T-helper 2 cell treated with Interferon-gamma antibody and Interleukin-4, amounts not matched to agents 5 μg/mL and 100 μg/mL, for 36 hours (primary cell): ENCODE data around the gene WASF3.

ENCODE experiments used
- DNase-seq: peaks from one replicate; pipeline ENCODE4 v3.0.0; 2021; ENCODE audit warnings: low spot score
- H3K27ac Mint-ChIP-seq: one replicate; pipeline ENCODE4 v1.8.0; 2021; ENCODE audit warnings: mild to moderate bottlenecking, mixed read lengths
- H3K27me3 Mint-ChIP-seq: one replicate; pipeline ENCODE4 v1.8.0; 2021; ENCODE audit warnings: low read depth, mixed read lengths
- H3K36me3 Mint-ChIP-seq: one replicate; pipeline ENCODE4 v1.8.0; 2021; ENCODE audit warnings: low read depth, mixed read lengths
- H3K4me1 Mint-ChIP-seq: one replicate; pipeline ENCODE4 v1.8.0; 2021; ENCODE audit warnings: low read depth, mixed read lengths
- H3K4me3 Mint-ChIP-seq: one replicate; pipeline ENCODE4 v1.8.0; 2022; ENCODE audit warnings: mild to moderate bottlenecking, moderate library complexity, mixed read lengths
- H3K9me3 Mint-ChIP-seq: one replicate; pipeline ENCODE4 v1.8.0; 2021; ENCODE audit warnings: mixed read lengths

Gene WASF3

GRCh38 chr13:26557393-26558073 lies at the start of gene WASF3:
TSS of gene WASF3 (plus strand) at chr13:26557683. CDS start at chr13:26642271, 84,588 bp downstream.
- peak; percentile 58 for DNase-seq
- H3K36me3 Mint-ChIP-seq, result no peaks in the 10 kb centered on the region
- H3K4me1 Mint-ChIP-seq, result peaks cover 3% of the 10 kb centered on the region
- no peaks in the 10 kb centered on the region for H3K9me3 Mint-ChIP-seq
- H3K4me3 Mint-ChIP-seq, result peak within 1 kb of the TSS; percentile 53
- no peak within 1 kb of the TSS for H3K27ac Mint-ChIP-seq
- H3K27me3 Mint-ChIP-seq, result peaks cover 39% of the 10 kb centered on the region

GRCh38 chr13:26508885-26509284 lies 48.6 kb upstream of the WASF3 start:
- DNase-seq, result no peak
- H3K4me1 Mint-ChIP-seq, result no peaks in the 10 kb centered on the region
- H3K27me3 Mint-ChIP-seq, result no peaks in the 10 kb centered on the region
- no peaks in the 10 kb centered on the region for H3K36me3 Mint-ChIP-seq
- H3K9me3 Mint-ChIP-seq, result peaks cover 13% of the 10 kb centered on the region
- H3K4me3 Mint-ChIP-seq, result no peak overlapping the region
- no peak overlapping the region for H3K27ac Mint-ChIP-seq

- no peak for DNase-seq
- Mint-ChIP-seq H3K4me3 (no peak overlapping the region), H3K27ac (no peak overlapping the region), H3K36me3 (no peaks in the 10 kb centered on the region), H3K9me3 (peaks cover 13% of the 10 kb centered on the region), H3K4me1 (no peaks in the 10 kb centered on the region), H3K27me3 (no peaks in the 10 kb centered on the region)
These were observed 48.0 kb upstream of the WASF3 start for GRCh38 chr13:26509491-26509890.

GRCh38 chr13:26513931-26514330 lies 43.6 kb upstream of the WASF3 start:
- Mint-ChIP-seq H3K27ac (no peak overlapping the region), H3K9me3 (peaks cover 9% of the 10 kb centered on the region), H3K4me3 (no peak overlapping the region), H3K4me1 (no peaks in the 10 kb centered on the region), H3K27me3 (peaks cover 2% of the 10 kb centered on the region), H3K36me3 (no peaks in the 10 kb centered on the region)
- no peak for DNase-seq

GRCh38 chr13:26515721-26516120 lies 41.8 kb upstream of the WASF3 start:
- H3K27ac Mint-ChIP-seq, result no peak overlapping the region
- H3K36me3 Mint-ChIP-seq, result no peaks in the 10 kb centered on the region
- DNase-seq, result no peak
- peaks cover 3% of the 10 kb centered on the region for H3K27me3 Mint-ChIP-seq
- no peaks in the 10 kb centered on the region for H3K9me3 Mint-ChIP-seq
- no peaks in the 10 kb centered on the region for H3K4me1 Mint-ChIP-seq
- no peak overlapping the region for H3K4me3 Mint-ChIP-seq

- no peak for DNase-seq
- Mint-ChIP-seq H3K27ac (no peak overlapping the region), H3K27me3 (peaks cover 3% of the 10 kb centered on the region), H3K9me3 (no peaks in the 10 kb centered on the region), H3K4me1 (no peaks in the 10 kb centered on the region), H3K4me3 (no peak overlapping the region), H3K36me3 (no peaks in the 10 kb centered on the region)
These were observed 39.5 kb upstream of the WASF3 start for GRCh38 chr13:26517936-26518335.

GRCh38 chr13:26518451-26518959 lies 39.0 kb upstream of the WASF3 start:
- Mint-ChIP-seq H3K27ac (no peak overlapping the region), H3K9me3 (no peaks in the 10 kb centered on the region), H3K4me3 (no peak overlapping the region), H3K36me3 (no peaks in the 10 kb centered on the region), H3K27me3 (peaks cover 3% of the 10 kb centered on the region), H3K4me1 (no peaks in the 10 kb centered on the region)
- DNase-seq, result no peak

GRCh38 chr13:26522571-26522970 lies 34.9 kb upstream of the WASF3 start:
- Mint-ChIP-seq H3K4me1 (no peaks in the 10 kb centered on the region), H3K9me3 (no peaks in the 10 kb centered on the region), H3K36me3 (no peaks in the 10 kb centered on the region), H3K27ac (no peak overlapping the region), H3K27me3 (peaks cover 2% of the 10 kb centered on the region), H3K4me3 (no peak overlapping the region)
- DNase-seq, result no peak

GRCh38 chr13:26523007-26523406 lies 34.5 kb upstream of the WASF3 start:
- H3K36me3 Mint-ChIP-seq, result no peaks in the 10 kb centered on the region
- no peak for DNase-seq
- H3K27ac Mint-ChIP-seq, result no peak overlapping the region
- no peak overlapping the region for H3K4me3 Mint-ChIP-seq
- H3K27me3 Mint-ChIP-seq, result peaks cover 2% of the 10 kb centered on the region
- H3K9me3 Mint-ChIP-seq, result no peaks in the 10 kb centered on the region
- no peaks in the 10 kb centered on the region for H3K4me1 Mint-ChIP-seq

GRCh38 chr13:26525528-26525927 lies 32.0 kb upstream of the WASF3 start:
- Mint-ChIP-seq H3K27ac (no peak overlapping the region), H3K36me3 (no peaks in the 10 kb centered on the region), H3K9me3 (no peaks in the 10 kb centered on the region), H3K4me1 (no peaks in the 10 kb centered on the region), H3K4me3 (no peak overlapping the region), H3K27me3 (no peaks in the 10 kb centered on the region)
- no peak for DNase-seq

- no peak overlapping the region for H3K27ac Mint-ChIP-seq
- DNase-seq, result no peak
- H3K36me3 Mint-ChIP-seq, result no peaks in the 10 kb centered on the region
- H3K9me3 Mint-ChIP-seq, result no peaks in the 10 kb centered on the region
- H3K27me3 Mint-ChIP-seq, result no peaks in the 10 kb centered on the region
- H3K4me3 Mint-ChIP-seq, result no peak overlapping the region
- no peaks in the 10 kb centered on the region for H3K4me1 Mint-ChIP-seq
These were observed 30.7 kb upstream of the WASF3 start for GRCh38 chr13:26526702-26527216.

GRCh38 chr13:26528527-26528926 lies 29.0 kb upstream of the WASF3 start:
- Mint-ChIP-seq H3K9me3 (no peaks in the 10 kb centered on the region), H3K36me3 (no peaks in the 10 kb centered on the region), H3K27ac (no peak overlapping the region), H3K4me1 (no peaks in the 10 kb centered on the region), H3K4me3 (no peak overlapping the region), H3K27me3 (no peaks in the 10 kb centered on the region)
- no peak for DNase-seq

GRCh38 chr13:26529441-26529840 lies 28.0 kb upstream of the WASF3 start:
- Mint-ChIP-seq H3K27ac (no peak overlapping the region), H3K27me3 (no peaks in the 10 kb centered on the region), H3K4me3 (no peak overlapping the region), H3K36me3 (no peaks in the 10 kb centered on the region), H3K4me1 (no peaks in the 10 kb centered on the region), H3K9me3 (no peaks in the 10 kb centered on the region)
- DNase-seq, result no peak

- no peak for DNase-seq
- Mint-ChIP-seq H3K4me3 (no peak overlapping the region), H3K27ac (no peak overlapping the region), H3K9me3 (no peaks in the 10 kb centered on the region), H3K4me1 (no peaks in the 10 kb centered on the region), H3K27me3 (no peaks in the 10 kb centered on the region), H3K36me3 (no peaks in the 10 kb centered on the region)
These were observed 25.7 kb upstream of the WASF3 start for GRCh38 chr13:26531742-26532141.
